Lung (tissue), 12 donors: ENCODE results near the gene OXT. TPM values are rescaled to one million over a fixed set of nuclear protein-coding genes. Genes with fewer than 3 reads are reported as not detected.

Source experiments
- ATAC-seq: fragments of 200-7000 bp; cut with Tn5 transposase; one replicate; pipeline ENCODE4 v1.9.1; 2020; ENCODE audit warnings: moderate number of reproducible peaks; ENCODE audit not compliant: insufficient read depth, low FRiP score
- DNase-seq, 3 donors: peaks; one replicate each; pipeline ENCODE4 v3.0.0-alpha.2; 2013 to 2017
- H3K27ac ChIP-seq, 2 donors: one replicate each; pipeline ENCODE4 v1.5.1; 2013; ENCODE audit warnings: mild to moderate bottlenecking in 2 of 2, moderate library complexity in 2 of 2, control low read depth in 1 of 2, inconsistent platforms in 1 of 2, low read depth in 1 of 2, low read length in 1 of 2
- H3K27me3 ChIP-seq, 3 donors: one replicate each; pipeline ENCODE4 v1.5.1; 2013; ENCODE audit warnings: low read length in 2 of 3; ENCODE audit not compliant: control insufficient read depth in 3 of 3, insufficient read depth in 3 of 3
- H3K36me3 ChIP-seq, 4 donors: one replicate each; pipeline ENCODE4 v1.5.1; 2013; ENCODE audit warnings: low read length in 4 of 4, mild to moderate bottlenecking in 1 of 4, moderate library complexity in 1 of 4; ENCODE audit not compliant: control insufficient read depth in 4 of 4, insufficient read depth in 4 of 4
- H3K4me1 ChIP-seq, 5 donors: one replicate each; pipeline ENCODE4 v1.5.1; 2013; ENCODE audit warnings: low read length in 5 of 5, mild to moderate bottlenecking in 2 of 5, moderate library complexity in 1 of 5; ENCODE audit not compliant: control insufficient read depth in 5 of 5, insufficient read depth in 5 of 5
- H3K4me3 ChIP-seq: one replicate; pipeline ENCODE4 v1.5.1; 2013; ENCODE audit warnings: mild to moderate bottlenecking, control low read depth, moderate library complexity
- H3K9ac ChIP-seq, 2 donors: one replicate each; pipeline ENCODE4 v1.5.1; 2013; ENCODE audit warnings: low read length in 2 of 2, control low read depth in 1 of 2; ENCODE audit not compliant: insufficient read depth in 1 of 2
- H3K9me3 ChIP-seq, 4 donors: one replicate each; pipeline ENCODE4 v1.5.1; 2013; ENCODE audit warnings: low read length in 3 of 4, mild to moderate bottlenecking in 1 of 4, moderate library complexity in 1 of 4; ENCODE audit not compliant: control insufficient read depth in 4 of 4, insufficient read depth in 3 of 4
- WGBS, 2 donors: extraction: QIAGEN DNeasy Blood & Tissue Kit; methylation state at CpG; one replicate each; pipeline ENCODE4 v1.1.7; 2013; 5-methylcytosine and 5-hydroxymethylcytosine counted together
- polyA plus RNA-seq, 2 donors: library from polyadenylated mRNA; stranded (reverse); fragments of 200-250 nt; gene quantifications; one replicate each; pipeline ENCODE4 v1.2.1, GENCODE V29; 2013
- total RNA-seq, 2 donors: library from RNA; depleted of rRNA in 1 of 2; stranded (reverse); fragments of >200 nt in 1 of 2; gene quantifications; one replicate each; pipeline ENCODE4 v1.2.1, GENCODE V29; 2014 to 2021
- TF ChIP-seq, protein P1 (sequence below): IDR thresholded peaks from 2 replicates; pipeline ENCODE4 v1.5.1; 2012; ENCODE audit warnings: mild to moderate bottlenecking; ENCODE audit errors: control extremely low read depth, extremely low read depth
- donor health status: control.
- donor health status: control.
- donor health status: Bipolar disorder and iron deficiency.
- donor health status: healthy.
- donor health status: DM: yes; HTN: yes; CAD: no.

OXT gene
- total and polyA plus RNA-seq, 4 donors = not detected

DNA sequence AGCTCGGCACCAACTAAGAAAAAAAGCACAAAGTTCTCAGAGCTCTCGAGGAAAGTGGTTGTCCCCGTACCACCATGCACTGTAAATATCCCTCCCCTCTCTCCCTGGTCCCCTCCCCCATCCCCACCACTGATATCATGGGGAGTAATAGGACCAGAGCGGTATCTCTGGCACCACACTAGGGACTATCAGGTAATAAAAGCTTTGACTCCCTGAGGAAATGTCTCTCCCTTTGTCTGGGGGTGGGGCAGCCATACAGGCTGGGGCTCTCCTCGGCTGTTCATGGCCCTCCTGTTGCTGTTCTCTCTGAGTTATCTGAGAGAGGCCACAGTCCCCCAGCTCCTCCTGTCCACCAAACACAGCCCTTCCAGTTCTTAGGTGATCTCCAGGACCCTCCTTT, 33.0 kb upstream of the OXT start:
- no peaks in the 10 kb centered on the region for H3K9me3 ChIP-seq
- H3K36me3 ChIP-seq = peaks cover 14 to 50% (median 44%) of the 10 kb centered on the region in 4 donors
- no peak for DNase-seq
- TF ChIP-seq, protein P1, sequence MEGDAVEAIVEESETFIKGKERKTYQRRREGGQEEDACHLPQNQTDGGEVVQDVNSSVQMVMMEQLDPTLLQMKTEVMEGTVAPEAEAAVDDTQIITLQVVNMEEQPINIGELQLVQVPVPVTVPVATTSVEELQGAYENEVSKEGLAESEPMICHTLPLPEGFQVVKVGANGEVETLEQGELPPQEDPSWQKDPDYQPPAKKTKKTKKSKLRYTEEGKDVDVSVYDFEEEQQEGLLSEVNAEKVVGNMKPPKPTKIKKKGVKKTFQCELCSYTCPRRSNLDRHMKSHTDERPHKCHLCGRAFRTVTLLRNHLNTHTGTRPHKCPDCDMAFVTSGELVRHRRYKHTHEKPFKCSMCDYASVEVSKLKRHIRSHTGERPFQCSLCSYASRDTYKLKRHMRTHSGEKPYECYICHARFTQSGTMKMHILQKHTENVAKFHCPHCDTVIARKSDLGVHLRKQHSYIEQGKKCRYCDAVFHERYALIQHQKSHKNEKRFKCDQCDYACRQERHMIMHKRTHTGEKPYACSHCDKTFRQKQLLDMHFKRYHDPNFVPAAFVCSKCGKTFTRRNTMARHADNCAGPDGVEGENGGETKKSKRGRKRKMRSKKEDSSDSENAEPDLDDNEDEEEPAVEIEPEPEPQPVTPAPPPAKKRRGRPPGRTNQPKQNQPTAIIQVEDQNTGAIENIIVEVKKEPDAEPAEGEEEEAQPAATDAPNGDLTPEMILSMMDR = no peak
- no peak overlapping the region for H3K4me3 ChIP-seq
- peaks cover 0 to 16% (median 10%) of the 10 kb centered on the region in 5 donors for H3K4me1 ChIP-seq
- WGBS, 2 donors = 93 to 94% methylated on average over 5 of the region's 5 CpGs
- no peaks in the 10 kb centered on the region for H3K27me3 ChIP-seq
- no peak overlapping the region for H3K27ac ChIP-seq
- no peak overlapping the region for H3K9ac ChIP-seq
- ATAC-seq = no peak

DNA sequence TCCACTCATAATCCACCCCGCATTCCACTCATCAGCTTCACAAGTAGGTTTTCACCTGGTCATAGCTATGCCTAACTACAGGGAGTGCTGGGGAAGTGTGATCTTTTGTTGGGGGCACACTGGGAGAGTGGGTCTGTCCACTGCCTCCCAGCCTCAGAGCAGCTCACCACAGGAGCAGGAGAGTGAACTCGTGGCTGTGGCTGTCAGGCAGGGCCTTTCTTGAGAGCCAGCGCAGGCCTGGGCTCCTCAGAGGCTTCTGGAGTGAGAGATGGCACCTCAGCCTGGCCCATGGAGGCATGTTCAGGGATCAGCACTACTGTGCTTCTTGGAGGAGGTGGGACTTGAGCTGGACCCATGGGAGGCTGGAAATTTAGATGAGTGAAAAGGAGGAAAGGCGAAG, 32.0 kb upstream of the OXT start:
- Histone ChIP-seq H3K9ac (no peak overlapping the region), H3K4me1 (peaks cover 0 to 16% (median 10%) of the 10 kb centered on the region in 5 donors), H3K27ac (no peak overlapping the region), H3K9me3 (no peaks in the 10 kb centered on the region), H3K27me3 (no peaks in the 10 kb centered on the region), H3K4me3 (no peak overlapping the region), H3K36me3 (peaks cover 14 to 47% (median 42%) of the 10 kb centered on the region in 4 donors)
- TF ChIP-seq, protein P1 = no peak
- no peak for ATAC-seq
- no peak for DNase-seq
- WGBS, 2 donors = 84 to 90% methylated on average over 4 of the region's 4 CpGs

GRCh38 chr20:3040086-3040485, 31.3 kb upstream of the OXT start:
- no peak overlapping the region for H3K9ac ChIP-seq
- peaks cover 14 to 45% (median 40%) of the 10 kb centered on the region in 4 donors for H3K36me3 ChIP-seq
- whole genome bisulfite sequencing, 2 donors = 94 to 95% methylated on average over 8 of the region's 8 CpGs
- ATAC-seq (no peak), DNase-seq (no peak)
- no peak overlapping the region for H3K4me3 ChIP-seq
- TF ChIP-seq, protein P1 = no peak
- no peaks in the 10 kb centered on the region for H3K27me3 ChIP-seq
- H3K27ac ChIP-seq = no peak overlapping the region
- H3K9me3 ChIP-seq = no peaks in the 10 kb centered on the region
- peaks cover 0 to 20% (median 10%) of the 10 kb centered on the region in 5 donors for H3K4me1 ChIP-seq

GRCh38 chr20:3041854-3042409, 29.5 kb upstream of the OXT start:
- DNase-seq (peak; percentile 26 to 73 (median 61)), ATAC-seq (no peak)
- Histone ChIP-seq H3K9ac (peak overlapping the region in 1 of 2 donors; percentile 73), H3K27ac (peak overlapping the region in 1 of 2 donors; percentile 78), H3K27me3 (no peaks in the 10 kb centered on the region), H3K4me1 (peaks cover 0 to 27% (median 12%) of the 10 kb centered on the region in 5 donors), H3K36me3 (peaks cover 6 to 29% (median 24%) of the 10 kb centered on the region in 4 donors), H3K4me3 (no peak overlapping the region), H3K9me3 (no peaks in the 10 kb centered on the region)
- WGBS, 2 donors = 44 to 72% methylated on average over 10 of the region's 10 CpGs
- TF ChIP-seq, protein P1 = no peak
